GM12878 (cell line): ENCODE results near the gene LRRC27. TPM values are rescaled to one million over a fixed set of nuclear protein-coding genes. Genes with fewer than 3 reads are reported as not detected.

Experiments
- BACH1 ChIP-seq: fragments of 450-650 bp; IDR thresholded peaks from 2 replicates; pipeline ENCODE4 v1.6.1; 2017; ENCODE audit warnings: mild to moderate bottlenecking, borderline replicate concordance
- BRCA1 ChIP-seq: IDR thresholded peaks from 2 replicates; pipeline ENCODE4 v1.6.1; 2011; ENCODE audit warnings: low read depth, low read length, improper control_type of control experiment
- CBX5 ChIP-seq: sonication (generic); IDR thresholded peaks from 2 replicates; pipeline ENCODE4 v1.6.1; 2016; ENCODE audit warnings: low read depth, moderate library complexity, mild to moderate bottlenecking, inconsistent platforms
- EED ChIP-seq: sonication (generic); IDR thresholded peaks from 2 replicates; pipeline ENCODE4 v1.6.1; 2016; ENCODE audit warnings: antibody characterized with exemption, low read depth
- KAT2A ChIP-seq: conservative IDR thresholded peaks from 2 replicates; pipeline ENCODE4 v1.6.1; 2011; ENCODE audit warnings: low read depth, low read length; ENCODE audit not compliant: control insufficient read depth
- KDM1A ChIP-seq: fragments of 200-600 bp; sonication (generic); IDR thresholded peaks from 2 replicates; pipeline ENCODE4 v1.6.1; 2016; ENCODE audit warnings: borderline replicate concordance
- NKRF ChIP-seq: fragments of 450-650 bp; conservative IDR thresholded peaks from 2 replicates; pipeline ENCODE4 v1.6.1; 2017; ENCODE audit warnings: mild to moderate bottlenecking, moderate library complexity
- POLR2AphosphoS2 ChIP-seq: IDR thresholded peaks from 2 replicates; pipeline ENCODE4 v1.6.1; 2011; ENCODE audit warnings: low read depth, mild to moderate bottlenecking, low read length, improper control_type of control experiment, moderate library complexity
- SUZ12 ChIP-seq: fragments of 200-600 bp; sonication (generic); IDR thresholded peaks from one replicate; pipeline ENCODE4 v1.6.1; 2018; ENCODE audit warnings: antibody characterized with exemption, mild to moderate bottlenecking; ENCODE audit not compliant: unreplicated experiment
- YBX1 ChIP-seq: fragments of 450-650 bp; IDR thresholded peaks from 2 replicates; pipeline ENCODE4 v1.6.1; 2016; ENCODE audit warnings: antibody characterized with exemption
- ZBTB33 ChIP-seq: fragments of 450-650 bp; IDR thresholded peaks from 2 replicates; pipeline ENCODE4 v1.6.1; 2017; ENCODE audit warnings: mild to moderate bottlenecking
- ZNF274 ChIP-seq: IDR thresholded peaks from one replicate; pipeline ENCODE4 v1.8.0; 2011; ENCODE audit not compliant: insufficient read length, insufficient read depth
- ZZZ3 ChIP-seq: IDR thresholded peaks from 2 replicates; pipeline ENCODE4 v1.6.1; 2011; ENCODE audit warnings: low read depth; ENCODE audit not compliant: control insufficient read depth, insufficient read length
- polyA plus RNA-seq, 11 experiments: library from polyadenylated mRNA; depleted of rRNA in 4 of 11; unstranded in 6 of 11; stranded (reverse) in 5 of 11; fragments of >200 nt; fragmentation: Nextera tagmentation in 4 of 11; fragmentation: Illumina TruSeq in 1 of 11; extraction: Ambion mirVana in 4 of 11; extraction: Trizol in 1 of 11; gene quantifications; 1 replicate in 1 of 11; 2 replicates in 10 of 11; pipeline versions ENCODE4 v1.2.1 to v1.2.3, GENCODE V29; 2011 to 2016; ENCODE audit warnings: inconsistent platforms in 2 of 11, missing spikeins in 2 of 11, low read depth in 1 of 11
- total RNA-seq, 4 experiments: library from RNA; depleted of rRNA in 3 of 4; stranded (reverse); fragments of >200 nt in 3 of 4; fragmentation: Illumina TruSeq in 1 of 4; extraction: Trizol in 1 of 4; gene quantifications; 2 replicates each; pipeline versions ENCODE4 v1.2.1 to v1.2.3, GENCODE V29; 2013 to 2021
- TF ChIP-seq, protein P1 (sequence below): fragments of 150-350 bp; IDR thresholded peaks from 2 replicates; pipeline ENCODE4 v1.6.1; 2016; ENCODE audit warnings: low read depth, low read length
- TF ChIP-seq, protein P2 (sequence below): fragments of 450-650 bp; IDR thresholded peaks from 2 replicates; pipeline ENCODE4 v1.6.1; 2017; ENCODE audit warnings: mild to moderate bottlenecking, moderate library complexity
- TF ChIP-seq, protein P3 (sequence below): fragments of 450-650 bp; IDR thresholded peaks from 2 replicates; pipeline ENCODE4 v1.6.1; 2014; ENCODE audit warnings: mild to moderate bottlenecking
- TF ChIP-seq, protein P4 (sequence below): IDR thresholded peaks from 2 replicates; pipeline ENCODE4 v1.6.1; 2012; ENCODE audit warnings: low read length, inconsistent platforms

The LRRC27 gene
- total and polyA plus RNA-seq, 10 of the 15 experiments (the other 5 are each of a cell fraction or from before 2014, with no cell fraction given) = 0.48 to 6.9 (median 4.7) TPM

GRCh38 chr10:132332433-132332754 lies 401 bp downstream of the LRRC27 start (continued):
- TF ChIP-seq NKRF = 0 out of 2 replicates have a peak, but pooled peaks have one; percentile 65
- TF ChIP-seq ZNF274 = no peak
- no peak for TF ChIP-seq ZZZ3
- TF ChIP-seq SUZ12 = no peak
- TF ChIP-seq KAT2A = no peak
- no peak for TF ChIP-seq ZBTB33
- TF ChIP-seq, protein P1, sequence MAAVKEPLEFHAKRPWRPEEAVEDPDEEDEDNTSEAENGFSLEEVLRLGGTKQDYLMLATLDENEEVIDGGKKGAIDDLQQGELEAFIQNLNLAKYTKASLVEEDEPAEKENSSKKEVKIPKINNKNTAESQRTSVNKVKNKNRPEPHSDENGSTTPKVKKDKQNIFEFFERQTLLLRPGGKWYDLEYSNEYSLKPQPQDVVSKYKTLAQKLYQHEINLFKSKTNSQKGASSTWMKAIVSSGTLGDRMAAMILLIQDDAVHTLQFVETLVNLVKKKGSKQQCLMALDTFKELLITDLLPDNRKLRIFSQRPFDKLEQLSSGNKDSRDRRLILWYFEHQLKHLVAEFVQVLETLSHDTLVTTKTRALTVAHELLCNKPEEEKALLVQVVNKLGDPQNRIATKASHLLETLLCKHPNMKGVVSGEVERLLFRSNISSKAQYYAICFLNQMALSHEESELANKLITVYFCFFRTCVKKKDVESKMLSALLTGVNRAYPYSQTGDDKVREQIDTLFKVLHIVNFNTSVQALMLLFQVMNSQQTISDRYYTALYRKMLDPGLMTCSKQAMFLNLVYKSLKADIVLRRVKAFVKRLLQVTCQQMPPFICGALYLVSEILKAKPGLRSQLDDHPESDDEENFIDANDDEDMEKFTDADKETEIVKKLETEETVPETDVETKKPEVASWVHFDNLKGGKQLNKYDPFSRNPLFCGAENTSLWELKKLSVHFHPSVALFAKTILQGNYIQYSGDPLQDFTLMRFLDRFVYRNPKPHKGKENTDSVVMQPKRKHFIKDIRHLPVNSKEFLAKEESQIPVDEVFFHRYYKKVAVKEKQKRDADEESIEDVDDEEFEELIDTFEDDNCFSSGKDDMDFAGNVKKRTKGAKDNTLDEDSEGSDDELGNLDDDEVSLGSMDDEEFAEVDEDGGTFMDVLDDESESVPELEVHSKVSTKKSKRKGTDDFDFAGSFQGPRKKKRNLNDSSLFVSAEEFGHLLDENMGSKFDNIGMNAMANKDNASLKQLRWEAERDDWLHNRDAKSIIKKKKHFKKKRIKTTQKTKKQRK = no peak
- 0 out of 2 replicates have a peak, but pooled peaks have one; percentile 7 for TF ChIP-seq POLR2AphosphoS2
- no peak for TF ChIP-seq YBX1
- TF ChIP-seq BRCA1 = no peak
- TF ChIP-seq, protein P2, sequence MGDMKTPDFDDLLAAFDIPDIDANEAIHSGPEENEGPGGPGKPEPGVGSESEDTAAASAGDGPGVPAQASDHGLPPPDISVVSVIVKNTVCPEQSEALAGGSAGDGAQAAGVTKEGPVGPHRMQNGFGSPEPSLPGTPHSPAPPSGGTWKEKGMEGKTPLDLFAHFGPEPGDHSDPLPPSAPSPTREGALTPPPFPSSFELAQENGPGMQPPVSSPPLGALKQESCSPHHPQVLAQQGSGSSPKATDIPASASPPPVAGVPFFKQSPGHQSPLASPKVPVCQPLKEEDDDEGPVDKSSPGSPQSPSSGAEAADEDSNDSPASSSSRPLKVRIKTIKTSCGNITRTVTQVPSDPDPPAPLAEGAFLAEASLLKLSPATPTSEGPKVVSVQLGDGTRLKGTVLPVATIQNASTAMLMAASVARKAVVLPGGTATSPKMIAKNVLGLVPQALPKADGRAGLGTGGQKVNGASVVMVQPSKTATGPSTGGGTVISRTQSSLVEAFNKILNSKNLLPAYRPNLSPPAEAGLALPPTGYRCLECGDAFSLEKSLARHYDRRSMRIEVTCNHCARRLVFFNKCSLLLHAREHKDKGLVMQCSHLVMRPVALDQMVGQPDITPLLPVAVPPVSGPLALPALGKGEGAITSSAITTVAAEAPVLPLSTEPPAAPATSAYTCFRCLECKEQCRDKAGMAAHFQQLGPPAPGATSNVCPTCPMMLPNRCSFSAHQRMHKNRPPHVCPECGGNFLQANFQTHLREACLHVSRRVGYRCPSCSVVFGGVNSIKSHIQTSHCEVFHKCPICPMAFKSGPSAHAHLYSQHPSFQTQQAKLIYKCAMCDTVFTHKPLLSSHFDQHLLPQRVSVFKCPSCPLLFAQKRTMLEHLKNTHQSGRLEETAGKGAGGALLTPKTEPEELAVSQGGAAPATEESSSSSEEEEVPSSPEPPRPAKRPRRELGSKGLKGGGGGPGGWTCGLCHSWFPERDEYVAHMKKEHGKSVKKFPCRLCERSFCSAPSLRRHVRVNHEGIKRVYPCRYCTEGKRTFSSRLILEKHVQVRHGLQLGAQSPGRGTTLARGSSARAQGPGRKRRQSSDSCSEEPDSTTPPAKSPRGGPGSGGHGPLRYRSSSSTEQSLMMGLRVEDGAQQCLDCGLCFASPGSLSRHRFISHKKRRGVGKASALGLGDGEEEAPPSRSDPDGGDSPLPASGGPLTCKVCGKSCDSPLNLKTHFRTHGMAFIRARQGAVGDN = no peak
- TF ChIP-seq, protein P3, sequence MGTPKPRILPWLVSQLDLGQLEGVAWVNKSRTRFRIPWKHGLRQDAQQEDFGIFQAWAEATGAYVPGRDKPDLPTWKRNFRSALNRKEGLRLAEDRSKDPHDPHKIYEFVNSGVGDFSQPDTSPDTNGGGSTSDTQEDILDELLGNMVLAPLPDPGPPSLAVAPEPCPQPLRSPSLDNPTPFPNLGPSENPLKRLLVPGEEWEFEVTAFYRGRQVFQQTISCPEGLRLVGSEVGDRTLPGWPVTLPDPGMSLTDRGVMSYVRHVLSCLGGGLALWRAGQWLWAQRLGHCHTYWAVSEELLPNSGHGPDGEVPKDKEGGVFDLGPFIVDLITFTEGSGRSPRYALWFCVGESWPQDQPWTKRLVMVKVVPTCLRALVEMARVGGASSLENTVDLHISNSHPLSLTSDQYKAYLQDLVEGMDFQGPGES = no peak
- TF ChIP-seq BACH1 = no peak
- TF ChIP-seq CBX5 = no peak
- TF ChIP-seq, protein P4, sequence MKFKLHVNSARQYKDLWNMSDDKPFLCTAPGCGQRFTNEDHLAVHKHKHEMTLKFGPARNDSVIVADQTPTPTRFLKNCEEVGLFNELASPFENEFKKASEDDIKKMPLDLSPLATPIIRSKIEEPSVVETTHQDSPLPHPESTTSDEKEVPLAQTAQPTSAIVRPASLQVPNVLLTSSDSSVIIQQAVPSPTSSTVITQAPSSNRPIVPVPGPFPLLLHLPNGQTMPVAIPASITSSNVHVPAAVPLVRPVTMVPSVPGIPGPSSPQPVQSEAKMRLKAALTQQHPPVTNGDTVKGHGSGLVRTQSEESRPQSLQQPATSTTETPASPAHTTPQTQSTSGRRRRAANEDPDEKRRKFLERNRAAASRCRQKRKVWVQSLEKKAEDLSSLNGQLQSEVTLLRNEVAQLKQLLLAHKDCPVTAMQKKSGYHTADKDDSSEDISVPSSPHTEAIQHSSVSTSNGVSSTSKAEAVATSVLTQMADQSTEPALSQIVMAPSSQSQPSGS = no peak
- no peak for TF ChIP-seq EED
- no peak for TF ChIP-seq KDM1A
